Measurements from ENCODE around the gene OXNAD1.
"Not testable (repeated sequence)": the region's sequence is repeated elsewhere in the genome, so short reads cannot be mapped to it uniquely, and the experiment has no call there.

Gene OXNAD1

DNA sequence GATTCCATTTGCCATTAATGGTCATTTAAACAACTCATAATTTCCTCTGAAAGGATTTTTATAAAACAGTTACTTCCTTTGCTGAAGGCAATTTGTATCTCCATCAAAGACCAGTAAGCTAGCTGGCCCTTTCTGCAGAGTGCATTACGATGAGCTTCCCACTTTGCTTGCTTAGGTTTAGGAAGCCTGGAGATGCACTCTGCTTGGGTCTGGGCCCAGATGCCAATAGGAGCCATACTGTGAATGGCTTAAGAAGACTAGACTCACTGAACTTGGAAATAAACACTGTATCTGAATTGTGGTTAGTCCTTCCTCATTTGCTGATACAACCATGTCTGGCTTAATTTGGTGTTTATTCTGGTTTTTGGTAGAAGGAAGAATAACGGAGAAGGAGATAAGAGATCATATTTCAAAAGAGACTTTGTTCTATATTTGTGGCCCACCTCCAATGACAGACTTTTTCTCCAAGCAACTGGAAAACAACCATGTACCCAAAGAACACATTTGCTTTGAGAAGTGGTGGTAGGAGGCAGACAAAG is 38.1 kb downstream of the OXNAD1 start:
- no peak for DNase-seq (ENCODE audit: low read depth, low spot score)

DNA sequence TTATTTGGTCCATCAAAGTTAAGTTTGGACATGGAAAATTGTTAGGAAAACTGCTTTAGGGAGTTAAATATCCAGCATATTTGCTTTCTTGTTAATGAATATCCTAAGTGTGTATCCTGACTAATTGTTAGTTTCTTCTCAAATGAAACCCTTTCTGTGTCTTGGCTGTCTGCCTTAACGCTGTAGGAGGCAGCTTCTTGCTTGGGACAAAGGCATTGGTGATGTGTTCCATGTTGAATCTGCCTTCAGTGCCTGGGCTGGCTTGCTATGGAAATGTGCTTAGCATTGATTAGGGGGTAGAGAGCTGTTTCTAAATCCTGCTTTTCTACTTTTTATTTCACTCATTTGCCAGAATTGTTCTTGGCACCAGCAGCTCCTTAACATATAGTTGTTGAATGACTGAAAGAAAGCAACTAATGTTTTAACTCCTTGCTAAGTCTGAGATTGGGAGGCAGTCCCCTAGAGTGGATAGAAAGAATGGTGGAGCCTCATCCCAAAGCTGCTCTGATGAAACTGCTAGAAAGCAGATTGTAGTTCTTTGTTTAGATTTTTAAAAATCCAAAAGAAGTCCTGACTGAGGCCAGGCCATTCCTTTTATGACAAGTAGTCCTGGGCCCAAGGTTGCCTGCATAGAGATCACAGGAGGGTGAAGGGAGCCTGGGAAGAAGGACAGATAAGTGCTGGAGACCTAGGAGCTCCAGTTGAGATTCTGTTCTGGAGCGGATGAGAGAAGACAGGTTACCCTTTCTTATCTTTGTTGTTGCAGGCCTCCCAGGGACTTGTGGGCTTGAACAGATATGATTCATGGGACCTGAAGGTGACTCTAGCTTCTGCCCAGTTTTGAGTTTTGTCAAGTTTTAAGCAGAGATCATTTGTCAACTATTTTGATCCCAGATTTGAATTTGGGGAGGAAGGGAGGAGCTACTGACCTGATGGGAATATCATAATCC is 39.3 kb downstream of the OXNAD1 start:
- DNase-seq (ENCODE audit: low read depth, low spot score) = no peak

DNA sequence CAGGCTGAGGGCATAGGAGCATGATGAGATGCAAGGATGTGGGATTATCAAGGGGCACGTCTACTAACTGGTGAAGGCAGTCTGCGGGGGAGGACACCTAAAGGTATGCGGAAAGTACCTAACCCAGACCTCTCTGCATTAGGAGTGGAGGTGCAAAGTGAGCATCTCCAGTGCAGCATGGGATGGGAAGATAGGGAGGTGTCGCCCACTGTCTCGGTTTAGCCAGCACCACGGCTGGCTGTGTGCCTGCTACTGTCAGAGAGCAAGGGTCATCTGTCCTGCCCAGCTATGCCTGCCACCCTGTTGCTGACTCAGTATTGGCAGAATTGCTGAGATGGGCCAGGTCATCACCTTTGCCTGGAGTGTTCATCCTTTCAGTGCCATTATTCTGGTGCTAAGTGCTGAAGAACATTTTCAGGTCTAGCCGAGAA is 40.1 kb downstream of the OXNAD1 start:
- DNase-seq (ENCODE audit: low read depth, low spot score) = no peak

DNA sequence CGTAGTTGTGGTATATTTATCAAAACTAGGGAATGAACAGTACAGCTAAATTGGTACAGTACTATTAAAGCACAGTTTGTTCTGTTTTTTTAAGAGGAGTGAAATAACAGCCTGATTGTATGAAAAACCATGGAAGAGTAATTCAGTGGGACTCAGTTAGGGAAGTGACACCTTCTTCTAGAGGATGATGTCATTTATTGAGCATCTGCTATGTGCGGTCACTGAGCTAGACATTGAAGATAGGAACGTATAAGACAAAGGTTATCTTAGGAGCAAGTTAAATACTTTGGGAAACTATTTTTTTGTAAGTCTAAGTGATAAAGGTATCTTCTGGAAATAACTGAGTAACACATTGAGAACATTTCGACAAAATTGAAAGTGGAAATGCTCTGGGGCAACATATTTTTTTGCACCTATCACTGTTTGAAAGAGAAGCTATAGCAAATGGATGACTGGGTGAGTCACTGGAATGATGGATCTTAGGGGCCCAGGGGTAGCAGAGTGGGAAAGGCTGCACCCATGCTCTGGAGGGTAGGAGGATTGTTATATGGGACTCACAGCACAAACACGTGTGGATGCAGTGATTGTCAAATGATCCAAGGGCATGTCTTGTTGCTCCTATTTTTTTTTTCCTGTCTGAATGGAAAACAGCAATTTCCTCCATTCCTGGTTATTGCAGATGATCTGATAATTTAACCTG is 43.0 kb downstream of the OXNAD1 start:
- no peak for DNase-seq (ENCODE audit: low read depth, low spot score)

DNA sequence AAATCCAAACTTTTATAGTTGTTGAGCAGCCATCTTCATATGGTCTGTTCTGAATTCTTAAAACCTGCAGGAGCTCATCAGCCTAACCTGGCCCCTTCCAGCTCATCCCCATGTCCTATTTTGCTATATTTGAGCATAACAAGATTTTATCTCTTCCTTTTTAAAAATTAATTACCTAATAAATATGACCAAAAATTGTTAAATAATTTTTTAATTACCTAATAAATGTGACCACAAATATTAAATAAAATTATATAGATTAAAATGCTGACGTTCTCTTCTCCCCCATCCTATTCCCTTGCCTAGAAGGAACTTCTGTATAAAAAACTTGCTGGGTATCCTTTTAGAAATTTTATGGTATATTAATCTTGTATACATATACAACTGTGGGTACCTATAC is 43.7 kb downstream of the OXNAD1 start:
- no peak for DNase-seq (ENCODE audit: low read depth, low spot score)

DNA sequence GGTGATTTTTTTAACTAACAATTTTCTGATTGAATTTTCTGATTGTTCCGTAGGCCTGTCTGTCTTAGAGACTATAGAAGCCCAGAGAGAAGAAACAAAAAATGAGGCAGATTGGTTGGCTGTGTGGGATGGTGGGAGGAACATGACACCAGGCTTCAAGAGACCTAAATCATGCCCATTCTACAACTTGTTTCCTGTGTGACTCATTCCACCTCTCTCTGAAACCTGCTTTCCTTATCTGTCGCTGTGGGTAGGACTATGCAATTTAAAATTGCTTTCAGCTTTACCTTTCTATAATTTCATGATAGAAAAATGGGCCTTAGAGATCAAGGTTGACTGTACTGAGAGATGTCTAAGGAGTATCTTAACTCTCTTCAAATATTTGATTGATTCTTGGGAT is 44.5 kb downstream of the OXNAD1 start:
- peak; percentile 31 for DNase-seq (ENCODE audit: low read depth, low spot score)

DNA sequence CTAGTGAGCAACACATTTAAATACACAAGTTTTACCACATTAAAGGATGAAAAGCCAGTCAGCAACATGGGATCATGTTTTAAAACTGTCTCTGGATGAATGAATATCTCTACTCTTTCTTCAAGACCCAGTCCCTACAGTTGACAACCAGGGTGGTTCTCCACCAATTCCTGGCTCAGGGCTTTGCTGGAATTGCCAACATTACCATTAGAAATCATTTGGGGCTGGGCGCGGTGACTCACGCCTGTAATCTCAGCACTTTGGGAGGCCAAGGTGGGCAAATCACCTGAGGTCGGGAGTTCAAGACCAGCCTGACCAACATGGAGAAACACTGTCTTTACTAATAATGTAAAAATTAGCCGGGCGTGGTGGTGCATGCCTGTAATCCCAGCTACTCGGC is 45.5 kb downstream of the OXNAD1 start:
- DNase-seq (ENCODE audit: low read depth, low spot score) = not testable (repeated sequence)

DNA sequence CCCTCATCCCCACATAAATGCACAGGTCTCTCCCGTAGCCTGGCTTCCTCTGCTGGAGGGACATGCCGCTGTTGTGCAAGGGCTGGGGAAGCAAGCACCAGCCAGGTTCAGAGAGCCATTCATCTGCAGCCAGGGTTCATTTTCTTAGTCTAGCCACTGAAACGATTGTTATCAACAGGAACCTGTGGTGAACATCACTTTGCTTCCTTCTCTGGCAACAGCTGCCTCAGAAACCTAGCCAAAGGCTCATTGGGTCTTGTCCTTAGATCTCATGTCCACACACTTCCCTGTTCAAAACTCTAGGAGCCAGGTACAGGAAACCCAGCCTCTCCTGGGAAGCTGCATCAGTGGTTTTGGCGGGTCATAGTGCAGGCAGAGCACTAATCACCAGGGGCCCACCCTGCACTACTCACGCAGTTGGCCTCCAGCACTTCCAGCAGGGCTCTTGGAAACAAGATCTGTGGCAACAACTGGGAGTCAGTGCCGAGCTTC is 47.0 kb downstream of the OXNAD1 start:
- DNase-seq (ENCODE audit: low read depth, low spot score) = no peak

DNA sequence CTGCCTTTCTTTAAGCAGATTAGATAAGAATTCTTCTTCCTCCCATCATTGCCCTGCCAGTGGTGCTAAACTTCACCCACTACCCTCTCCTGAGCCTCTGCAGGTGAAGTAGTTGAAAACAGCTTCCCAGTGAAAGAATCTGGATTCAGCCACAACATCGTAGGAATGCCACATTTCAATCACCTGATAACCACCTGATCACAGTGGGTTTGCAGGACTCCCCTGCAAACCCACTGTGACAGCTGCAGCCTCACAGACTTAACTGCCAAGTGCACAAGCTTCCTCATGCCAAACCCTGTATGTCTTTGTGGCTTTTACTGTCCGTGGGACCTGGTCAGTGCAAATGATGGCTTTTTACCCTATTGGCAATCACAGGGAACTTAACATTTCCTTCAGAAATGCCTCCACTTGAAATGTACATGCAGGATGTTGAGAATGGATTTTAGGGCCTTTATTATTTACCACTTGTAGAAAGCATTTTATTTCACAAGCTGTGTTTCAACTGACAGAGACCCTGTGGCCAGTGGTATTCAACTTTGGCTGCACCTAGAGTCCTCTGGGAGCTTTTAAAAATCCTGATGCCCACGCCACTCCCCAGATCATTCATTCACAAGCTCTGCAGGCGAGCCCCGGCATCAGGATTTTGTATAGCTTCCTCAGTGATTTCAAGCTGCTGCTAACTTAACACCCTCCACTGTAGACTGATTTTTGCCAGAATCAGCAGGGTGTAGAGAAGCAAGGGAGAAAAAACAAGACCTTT is 49.1 kb downstream of the OXNAD1 start:
- no peak for DNase-seq (ENCODE audit: low read depth, low spot score)

DNA sequence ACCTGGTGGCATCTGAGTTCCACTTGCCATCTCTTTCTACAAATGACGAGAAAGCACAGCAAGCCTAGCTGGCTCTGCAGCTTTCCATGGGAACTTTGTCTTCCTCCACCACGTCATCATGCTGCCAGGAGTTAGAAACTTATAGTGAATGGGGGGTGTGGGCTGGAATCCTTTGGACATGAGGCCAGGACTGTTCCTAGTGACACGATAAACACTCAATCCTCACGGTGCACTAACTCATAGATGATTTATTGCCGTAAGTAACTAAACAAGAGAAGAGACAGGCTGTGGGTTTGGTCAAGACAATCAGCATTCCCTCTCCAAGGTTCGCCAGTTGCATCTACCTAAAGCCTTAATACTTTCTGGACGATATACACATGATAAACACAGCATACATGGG is 50.6 kb downstream of the OXNAD1 start:
- no peak for DNase-seq (ENCODE audit: low read depth, low spot score)

DNA sequence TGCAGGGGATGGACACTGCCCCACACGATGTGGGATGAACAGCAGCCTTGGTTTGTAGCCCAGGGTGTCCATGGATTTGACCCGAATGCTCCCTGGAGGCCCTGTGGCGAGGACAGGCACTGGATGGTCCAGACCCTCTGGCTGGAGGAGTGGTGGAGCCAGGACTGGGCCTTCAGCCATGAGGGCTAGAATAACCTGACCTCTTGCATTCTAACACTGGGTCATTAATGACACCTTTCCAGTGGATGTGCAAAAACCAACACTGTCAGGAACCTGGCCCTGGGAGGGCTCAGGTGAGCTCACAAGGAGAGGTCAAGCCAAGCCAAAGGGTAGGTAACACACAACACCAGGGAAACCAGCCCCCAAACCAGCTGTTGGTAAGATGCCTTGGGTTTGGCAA is 51.4 kb downstream of the OXNAD1 start:
- DNase-seq (ENCODE audit: low read depth, low spot score) = no peak

DNA sequence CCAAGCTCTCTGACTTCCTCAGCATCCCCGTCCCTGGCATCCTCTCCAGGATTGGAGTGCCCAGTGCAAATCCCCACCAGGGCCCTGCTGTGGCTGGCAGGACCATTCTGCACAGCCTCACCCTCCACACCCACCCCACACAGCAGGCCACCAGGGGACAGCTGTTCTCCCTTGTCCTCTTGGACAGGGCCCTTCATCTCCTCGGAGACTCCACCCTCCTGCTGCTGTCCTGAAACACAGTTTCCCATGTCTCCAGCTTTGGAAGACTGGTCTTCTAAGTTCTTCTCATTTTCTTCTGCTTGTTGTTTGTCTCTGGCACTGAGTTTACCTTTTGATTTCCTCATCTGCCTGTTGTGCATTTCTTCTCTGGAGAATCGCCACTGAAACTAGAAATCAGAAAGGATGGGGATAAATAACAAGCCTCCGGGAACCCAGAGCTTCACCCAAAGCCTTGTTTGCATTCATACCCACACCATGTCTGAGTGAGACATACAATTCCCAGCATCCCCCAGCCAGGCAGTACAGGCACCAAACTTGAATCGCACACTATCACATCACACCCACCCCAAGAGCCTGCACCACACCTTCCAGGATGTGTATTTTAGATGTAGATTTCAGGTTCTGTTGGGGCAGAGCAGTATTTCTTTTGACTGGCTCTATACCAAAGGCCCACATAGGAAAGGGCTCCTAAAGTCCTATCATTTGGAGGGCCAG is 52.0 kb downstream of the OXNAD1 start:
- DNase-seq (ENCODE audit: low read depth, low spot score) = no peak

DNA sequence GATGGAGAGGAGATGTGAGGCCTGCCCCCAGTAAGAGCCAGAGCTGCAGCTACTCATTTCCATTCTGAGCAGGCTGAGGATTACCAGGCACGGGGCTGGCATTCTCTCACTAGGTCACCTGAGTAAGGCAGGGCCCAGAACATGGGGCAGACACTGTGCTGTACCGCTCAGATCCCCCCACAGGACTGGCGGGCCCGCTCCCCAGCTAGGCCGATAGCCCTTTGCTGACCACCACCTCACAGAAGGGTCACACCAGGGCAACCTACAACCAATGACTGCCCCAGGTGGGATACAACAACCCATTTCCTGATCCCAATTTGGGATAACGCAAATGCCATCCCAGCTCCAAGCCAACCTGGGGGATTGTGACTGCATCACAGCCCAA is 52.5 kb downstream of the OXNAD1 start:
- DNase-seq (ENCODE audit: low read depth, low spot score) = no peak

DNA sequence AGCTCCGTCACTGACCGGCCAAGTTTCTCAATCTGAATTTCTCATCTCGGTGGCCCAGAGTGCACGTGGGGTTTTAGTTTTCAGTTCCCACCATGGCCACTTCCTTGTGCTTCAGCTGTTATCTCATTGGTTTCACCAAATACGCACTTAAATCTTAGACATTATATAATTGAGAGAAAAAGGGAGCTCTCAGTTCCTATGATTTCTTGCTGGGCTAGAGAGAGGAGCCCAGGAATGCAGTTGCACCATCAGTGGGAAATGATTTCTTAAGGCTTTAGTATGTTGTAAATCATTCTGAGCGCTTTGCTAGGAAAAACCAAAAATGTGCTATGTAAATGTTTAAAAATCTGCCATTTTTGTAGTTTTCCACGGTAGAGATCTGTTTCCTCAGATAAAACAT is 53.2 kb downstream of the OXNAD1 start:
- no peak for DNase-seq (ENCODE audit: low read depth, low spot score)

DNA sequence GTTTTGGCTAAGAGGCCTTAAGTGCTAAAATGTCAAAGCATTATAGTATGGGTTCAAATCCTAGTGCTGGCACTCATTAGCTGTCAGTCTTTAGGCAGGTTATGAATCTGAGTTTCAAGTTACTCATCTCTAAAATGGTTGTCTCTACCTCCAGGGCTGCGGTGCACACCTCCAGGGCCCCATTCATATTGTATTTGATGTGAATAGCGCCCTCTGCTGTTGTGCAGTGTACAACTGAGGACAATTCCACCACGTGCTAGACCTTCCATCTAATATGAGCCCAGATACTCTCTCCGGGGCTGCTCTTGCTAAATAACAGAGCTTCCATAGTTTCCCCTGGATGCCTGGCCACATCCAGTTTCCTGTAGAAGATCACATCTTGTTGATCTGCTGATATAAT is 54.3 kb downstream of the OXNAD1 start:
- peak; percentile 71 for DNase-seq (ENCODE audit: low read depth, low spot score)

DNA sequence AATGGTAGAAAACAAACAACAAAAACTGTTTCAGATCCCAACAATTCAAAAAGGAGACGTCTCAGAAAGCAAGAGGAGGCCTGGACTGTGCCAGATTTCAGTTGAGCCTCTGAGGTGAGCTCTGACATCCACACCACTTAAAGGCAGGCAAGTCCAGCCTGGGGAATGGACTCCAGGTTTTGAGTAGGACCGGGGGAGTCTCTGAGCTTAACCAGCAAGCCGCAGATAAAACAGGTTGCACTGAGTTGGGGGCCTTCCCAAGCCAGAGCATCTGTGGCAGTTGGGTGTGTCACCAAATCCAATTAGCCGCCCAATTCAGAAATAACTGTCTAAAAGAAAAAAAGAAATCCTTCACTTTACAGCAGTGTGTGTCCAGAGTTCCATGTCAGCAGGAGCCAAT is 54.7 kb downstream of the OXNAD1 start:
- DNase-seq (ENCODE audit: low read depth, low spot score) = no peak

DNA sequence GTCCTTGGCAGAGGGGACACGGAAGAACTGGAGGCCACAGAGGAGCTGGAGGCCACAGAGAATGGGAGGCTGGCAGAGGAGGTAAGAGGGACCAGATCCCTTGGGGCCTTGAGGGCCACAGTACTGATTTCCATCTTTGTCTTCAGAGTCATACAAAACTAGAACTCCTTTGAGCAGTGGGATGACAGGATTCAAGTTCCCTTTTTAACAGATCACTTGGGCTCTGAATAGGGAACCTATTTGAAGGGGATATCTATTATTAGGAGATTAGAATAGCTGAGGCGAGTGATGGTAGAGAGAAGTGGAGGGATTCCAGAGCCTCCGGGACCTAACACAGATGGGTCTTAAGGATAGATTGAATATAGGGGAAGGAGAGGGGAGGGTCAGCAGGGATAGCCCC is 55.7 kb downstream of the OXNAD1 start:
- no peak for DNase-seq (ENCODE audit: low read depth, low spot score)

DNA sequence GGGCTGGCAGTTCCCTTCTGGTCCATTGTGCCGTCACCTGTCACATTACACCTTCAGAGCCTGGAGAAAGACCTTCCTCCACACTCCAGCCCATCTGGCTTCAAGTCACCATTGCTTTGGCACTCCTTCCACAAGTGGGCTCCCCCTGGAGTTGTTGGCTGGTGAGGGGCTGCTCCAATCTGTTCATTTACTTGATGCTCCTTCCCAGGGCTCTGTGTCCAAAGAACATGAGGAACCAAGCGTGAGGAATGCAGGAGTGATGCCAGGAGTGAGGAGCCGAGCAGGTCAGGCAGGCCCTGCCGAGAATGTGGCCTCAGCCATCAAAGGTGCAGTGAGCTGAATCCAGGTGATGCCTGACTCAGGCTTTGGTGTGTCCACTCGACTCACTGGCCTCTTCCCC is 57.2 kb downstream of the OXNAD1 start:
- DNase-seq (ENCODE audit: low read depth, low spot score) = no peak

DNA sequence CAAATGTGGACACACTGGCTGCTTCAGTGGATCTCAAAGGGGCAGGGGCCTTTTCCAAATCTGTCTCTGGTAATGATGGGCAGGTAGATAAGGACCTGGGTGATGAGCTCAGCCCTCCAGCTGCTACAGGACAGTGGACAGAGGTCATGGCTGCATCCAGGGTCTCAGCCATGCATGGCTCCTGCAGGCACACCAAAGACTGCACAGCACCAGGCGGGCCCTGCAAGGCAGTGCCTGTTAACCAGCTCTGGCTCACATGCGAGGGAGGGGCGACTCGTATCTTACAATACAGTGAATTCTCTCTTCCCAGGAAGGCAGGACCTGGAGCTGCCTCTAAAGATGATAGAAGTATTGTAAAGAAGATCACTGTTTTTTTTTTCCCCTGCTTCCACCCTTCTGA is 58.7 kb downstream of the OXNAD1 start:
- no peak for DNase-seq (ENCODE audit: low read depth, low spot score)

DNA sequence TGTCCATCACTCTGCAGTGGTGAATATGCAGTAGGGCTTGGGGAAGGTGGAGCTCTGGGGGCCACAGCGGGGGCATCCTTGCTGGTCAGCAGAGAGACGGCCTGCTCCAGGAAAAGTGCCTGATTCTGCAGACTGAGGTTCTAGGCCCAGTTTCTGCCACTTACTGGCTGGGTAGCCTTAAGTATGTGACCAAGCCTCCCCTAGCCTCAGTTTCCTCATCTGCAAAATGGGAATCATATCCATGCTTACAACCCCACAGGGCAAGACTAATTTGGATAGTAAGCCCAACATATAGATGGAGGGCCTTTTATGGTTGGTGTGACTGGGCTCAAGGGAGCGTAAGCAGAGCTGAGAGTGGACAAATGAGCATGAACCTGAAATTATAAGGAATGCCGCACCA is 60.8 kb downstream of the OXNAD1 start:
- DNase-seq (ENCODE audit: low read depth, low spot score) = no peak

DNA sequence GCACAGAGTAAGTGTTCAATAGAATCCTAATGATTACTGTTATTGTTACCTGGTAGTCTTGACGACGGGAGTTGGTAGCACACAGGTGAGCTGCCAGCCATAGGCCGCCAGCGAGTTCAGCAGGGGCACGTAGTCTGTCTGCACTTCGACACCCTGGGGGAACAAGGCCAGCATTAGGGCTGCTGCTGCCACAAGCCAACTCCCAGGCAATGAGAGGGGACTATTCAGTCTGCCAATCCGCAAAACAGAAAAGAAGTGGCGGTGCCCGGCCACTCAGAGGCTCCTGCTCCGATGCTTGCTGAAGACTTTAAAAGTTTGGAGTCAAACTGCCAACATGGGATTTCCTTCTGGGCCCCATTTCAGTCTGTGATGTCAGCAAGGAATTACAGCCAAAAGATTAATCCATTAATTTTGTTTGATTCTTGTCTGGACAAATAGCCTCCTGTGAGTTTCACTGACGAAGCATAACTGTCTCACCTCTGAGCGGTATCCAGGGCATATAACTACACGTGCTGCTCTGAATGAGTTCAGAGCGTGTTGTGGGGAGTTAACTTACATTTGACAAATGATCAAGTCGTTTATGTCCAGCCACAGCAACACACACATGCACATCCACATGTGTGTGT is 61.8 kb downstream of the OXNAD1 start:
- DNase-seq (ENCODE audit: low read depth, low spot score) = no peak

Measured in activated CD4-positive, CD25-positive, alpha-beta regulatory T cell treated with anti-CD3 and anti-CD28 coated beads, Interleukin-2, amount 50 U/mL, for 16 hours (primary cell).